GM19395 (cell line): ENCODE data around the gene TRABD2B.
A peak's percentile ranks its signal among the peaks of the same experiment; 100 is the strongest.

ENCODE experiments used
- ATAC-seq: cut with Tn5 transposase; IDR thresholded peaks from one replicate; pipeline ENCODE4 v1.9.1; 2021; ENCODE audit warnings: mild to moderate bottlenecking, moderate library complexity; ENCODE audit not compliant: unreplicated experiment

TRABD2B gene

DNA sequence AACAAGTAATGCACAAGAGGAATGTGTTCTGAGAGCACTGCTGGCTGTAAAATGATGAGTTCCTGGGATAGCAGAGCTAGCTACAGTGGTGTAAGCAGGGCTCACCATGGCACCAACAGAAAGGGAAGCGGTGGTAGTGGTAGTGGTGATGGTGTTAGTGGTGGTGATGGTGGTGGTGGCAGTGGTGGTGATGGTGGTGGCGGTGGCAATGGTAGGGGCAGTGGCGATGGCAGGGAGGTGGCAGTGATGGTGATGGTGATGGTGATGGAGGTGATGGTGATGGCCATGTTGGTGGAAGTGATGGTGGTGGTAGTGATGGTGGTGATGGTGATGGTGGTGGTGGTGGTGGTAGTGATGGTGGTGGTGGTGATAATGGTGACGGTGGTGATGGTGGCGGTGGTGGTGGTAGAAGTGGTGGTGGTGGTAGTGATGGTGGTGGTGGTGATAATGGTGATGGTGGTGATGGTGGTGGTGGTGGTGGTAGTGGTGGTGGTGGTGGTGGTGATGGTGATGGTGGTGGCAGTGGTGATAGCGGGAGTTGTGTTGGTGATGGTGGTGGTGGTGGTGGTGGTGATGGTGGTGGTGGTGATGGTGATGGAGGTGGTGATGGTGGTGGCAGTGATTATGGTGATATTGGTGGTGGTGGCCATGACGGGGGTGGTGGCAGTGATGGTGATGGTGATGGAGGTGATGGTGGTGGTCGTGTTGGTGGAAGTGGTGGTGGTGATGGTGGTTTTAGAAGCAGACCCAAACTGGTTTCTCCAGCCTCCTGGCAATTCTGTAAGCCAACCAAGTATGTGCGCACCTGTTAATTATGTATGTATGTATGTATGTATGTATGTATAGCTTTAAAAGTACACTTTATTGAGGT, 254.1 kb downstream of the TRABD2B start:
- ATAC-seq = no peak

DNA sequence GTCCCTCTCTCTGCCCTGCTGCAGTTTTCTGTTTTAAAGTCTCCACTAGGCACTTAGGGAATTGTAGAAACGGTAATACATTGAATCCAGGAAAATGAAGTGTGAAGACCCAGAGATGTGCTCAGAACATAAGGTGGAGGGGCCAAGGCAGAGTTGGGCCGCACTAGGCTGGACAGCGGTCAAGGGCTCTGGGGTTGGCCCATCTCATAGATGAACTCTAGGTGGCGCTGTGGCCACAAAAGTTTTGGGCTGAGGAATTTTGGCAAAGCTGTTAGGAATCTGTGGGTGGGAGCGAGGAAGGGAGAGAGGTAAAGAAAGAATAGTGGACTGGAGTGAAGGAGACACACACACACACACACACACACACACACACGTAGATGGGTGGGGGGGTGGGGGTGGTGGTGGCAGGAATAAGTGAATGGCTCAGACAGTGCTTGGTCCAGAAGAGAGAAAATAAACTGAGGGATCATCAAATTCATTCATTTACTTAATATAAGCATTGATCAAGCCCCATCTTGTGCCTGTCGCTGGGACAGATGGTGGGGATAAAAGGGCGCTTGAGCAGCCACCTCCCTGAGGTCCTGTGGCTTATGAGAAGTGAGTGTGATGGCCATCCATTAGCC, 258.5 kb downstream of the TRABD2B start:
- ATAC-seq = no peak

DNA sequence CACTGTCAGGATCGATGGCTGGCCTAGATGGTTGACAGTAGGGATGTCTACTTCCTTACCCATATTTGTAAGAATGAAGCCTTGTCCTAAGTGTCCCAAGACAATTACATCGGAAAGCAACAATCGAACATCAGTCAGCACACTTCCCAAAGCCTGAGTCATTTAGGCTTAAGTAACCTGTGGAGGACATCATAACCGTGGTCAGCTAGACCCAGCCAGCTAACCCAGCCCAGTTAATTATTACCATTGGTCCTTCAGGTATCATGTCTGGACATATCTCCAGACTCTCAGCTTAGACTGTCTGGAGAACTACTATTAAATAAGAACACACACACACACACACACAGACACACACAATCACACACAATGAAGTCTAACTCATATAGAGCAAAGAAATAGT, 264.7 kb downstream of the TRABD2B start:
- ATAC-seq = no peak

DNA sequence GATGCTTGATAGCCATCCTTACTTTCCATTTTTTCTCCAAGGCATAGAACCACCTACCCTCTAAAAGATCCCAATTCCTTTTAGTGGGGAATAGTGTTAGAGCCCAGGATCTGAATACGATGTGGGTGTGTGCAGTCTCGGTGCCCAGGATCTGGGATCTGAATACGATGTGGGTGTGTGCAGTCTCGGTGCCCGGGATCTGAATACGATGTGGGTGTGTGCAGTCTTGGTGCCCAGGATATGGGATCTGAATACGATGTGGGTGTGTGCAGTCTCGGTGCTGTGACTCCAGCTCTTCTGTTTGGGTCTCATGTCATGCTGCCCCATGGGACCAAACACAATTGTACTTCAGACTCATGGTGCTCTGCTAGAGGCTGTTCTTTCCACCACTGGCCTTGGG, 265.5 kb downstream of the TRABD2B start:
- no peak for ATAC-seq

DNA sequence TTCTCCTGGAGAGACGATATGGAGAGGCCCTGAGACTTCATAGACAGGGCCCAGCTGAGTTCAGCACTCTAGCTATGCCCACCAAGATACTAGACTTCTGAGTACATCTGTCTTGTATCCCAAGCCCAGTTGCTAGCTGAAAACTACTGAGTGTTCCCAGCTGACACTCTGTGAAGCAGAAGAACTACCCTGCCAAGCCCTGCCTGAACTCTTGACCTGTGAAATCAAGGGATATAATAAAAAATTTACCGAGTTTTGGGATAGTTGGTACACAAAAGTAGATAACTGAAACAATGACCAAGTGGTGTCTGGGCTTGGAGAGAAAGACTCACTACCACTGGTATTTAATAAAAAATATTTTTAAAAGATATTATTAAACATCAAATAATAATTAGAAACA, 267.5 kb downstream of the TRABD2B start:
- ATAC-seq = no peak

DNA sequence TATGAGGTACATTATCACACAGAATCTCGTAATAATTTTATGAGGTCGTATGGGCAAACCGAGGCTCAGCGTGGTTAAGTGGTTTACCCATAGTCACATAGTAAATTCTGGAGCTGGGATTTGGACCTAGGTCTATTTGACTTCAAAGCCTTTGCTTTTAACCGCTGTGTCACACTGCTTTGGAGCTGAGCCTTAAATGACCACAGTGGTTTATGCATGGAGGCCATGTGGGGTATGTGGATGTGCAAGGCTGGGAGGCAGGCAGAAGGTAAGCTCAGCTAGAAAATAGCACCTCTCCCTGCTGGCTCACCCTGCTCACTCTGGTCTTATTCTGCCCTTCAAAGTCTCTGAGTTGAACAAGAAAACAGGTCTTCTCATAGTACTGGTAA, 269.5 kb downstream of the TRABD2B start:
- no peak for ATAC-seq

DNA sequence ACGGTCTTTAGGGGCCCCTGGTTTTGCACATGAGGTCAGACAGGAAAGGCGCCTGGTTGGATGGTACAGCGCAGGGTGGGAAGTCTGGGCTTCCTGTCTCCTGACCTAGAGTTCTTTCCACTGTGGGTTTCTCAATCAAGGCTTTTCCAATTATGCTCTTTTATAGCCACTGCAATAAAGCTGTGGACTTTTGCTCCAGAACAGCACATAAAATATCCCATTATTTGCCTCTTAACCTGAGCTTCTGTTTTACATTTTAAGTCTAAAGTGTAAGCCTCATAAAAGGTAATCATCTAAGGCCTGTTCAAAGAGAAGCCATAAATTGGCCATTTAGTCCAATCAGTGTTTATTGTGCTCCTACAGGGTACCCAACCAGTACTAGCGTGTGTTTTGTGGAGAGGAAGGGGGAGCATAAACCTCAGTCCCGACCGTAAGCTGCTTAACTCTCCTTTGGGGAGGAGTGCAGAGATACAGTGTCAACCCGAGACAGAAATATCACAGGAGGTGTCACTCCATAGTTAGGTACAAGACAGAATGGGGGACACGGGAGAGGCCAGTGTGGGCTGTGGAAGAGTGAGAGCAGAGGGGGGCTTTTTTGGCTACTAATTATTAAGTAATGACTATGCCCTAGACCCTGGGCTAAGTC, 270.0 kb downstream of the TRABD2B start:
- ATAC-seq = no peak

DNA sequence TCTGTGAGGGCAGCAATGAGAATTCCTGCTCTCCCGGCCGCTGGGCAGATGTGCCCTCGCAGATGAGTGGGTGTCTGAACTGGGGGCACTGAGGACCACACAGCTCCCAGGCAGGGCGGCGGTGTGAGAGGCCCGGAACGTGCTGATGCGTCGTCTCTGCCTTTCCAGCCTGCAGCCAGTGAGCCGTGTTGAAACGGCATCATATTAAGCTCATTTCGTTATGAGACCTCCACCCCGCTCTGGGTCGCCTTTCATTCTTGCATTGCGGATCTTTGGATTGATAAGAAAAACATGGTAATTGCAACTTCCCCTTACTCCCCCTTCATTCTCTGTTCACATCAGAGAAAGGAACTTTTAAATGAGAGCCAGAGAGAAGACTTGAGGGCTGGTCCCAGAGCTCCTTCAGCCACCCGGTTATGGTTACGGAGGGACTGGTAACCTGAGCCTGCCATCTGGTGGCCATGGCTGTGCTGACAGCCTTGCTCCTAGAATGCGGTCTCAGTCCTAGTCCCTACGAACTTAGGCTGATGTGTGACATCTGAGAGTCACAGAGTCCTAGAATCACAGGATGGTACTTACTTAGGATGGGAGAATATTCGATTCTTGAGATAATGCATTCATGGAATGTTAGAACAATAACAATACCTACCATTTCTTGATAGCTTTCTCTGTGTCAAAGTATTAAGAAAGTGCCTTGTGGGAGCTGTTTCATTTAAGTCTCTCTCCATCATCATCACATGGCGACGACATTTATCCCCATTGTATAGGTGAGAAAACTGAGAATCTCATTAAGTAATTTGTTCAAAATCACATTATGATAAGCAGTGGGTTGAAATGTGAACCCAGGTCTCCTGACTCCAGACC, 271.0 kb downstream of the TRABD2B start:
- peak; percentile 91 for ATAC-seq

DNA sequence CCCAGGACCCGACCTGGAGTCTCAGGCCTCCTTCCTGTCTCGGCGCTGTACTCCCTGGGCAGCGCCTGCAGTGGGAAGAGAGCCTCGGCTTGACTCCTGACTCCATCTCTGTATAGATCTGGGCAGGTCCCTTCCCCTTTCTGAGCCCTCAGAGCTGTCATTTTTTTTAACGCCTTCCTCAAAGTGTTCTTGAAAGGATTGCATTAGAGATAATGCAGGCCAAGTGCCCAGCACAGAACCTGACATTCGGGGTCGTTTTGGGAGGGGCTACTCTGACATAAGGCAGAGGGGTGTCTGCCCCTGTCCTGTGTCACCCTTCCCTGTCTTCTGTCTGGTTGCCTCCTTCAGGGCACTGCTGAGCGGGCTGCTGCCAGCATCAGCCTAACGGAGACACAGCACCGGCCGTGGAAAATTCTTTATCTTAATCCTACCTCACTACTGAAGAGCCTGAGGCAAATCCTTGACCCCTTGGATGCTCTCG, 271.6 kb downstream of the TRABD2B start:
- ATAC-seq = no peak

DNA sequence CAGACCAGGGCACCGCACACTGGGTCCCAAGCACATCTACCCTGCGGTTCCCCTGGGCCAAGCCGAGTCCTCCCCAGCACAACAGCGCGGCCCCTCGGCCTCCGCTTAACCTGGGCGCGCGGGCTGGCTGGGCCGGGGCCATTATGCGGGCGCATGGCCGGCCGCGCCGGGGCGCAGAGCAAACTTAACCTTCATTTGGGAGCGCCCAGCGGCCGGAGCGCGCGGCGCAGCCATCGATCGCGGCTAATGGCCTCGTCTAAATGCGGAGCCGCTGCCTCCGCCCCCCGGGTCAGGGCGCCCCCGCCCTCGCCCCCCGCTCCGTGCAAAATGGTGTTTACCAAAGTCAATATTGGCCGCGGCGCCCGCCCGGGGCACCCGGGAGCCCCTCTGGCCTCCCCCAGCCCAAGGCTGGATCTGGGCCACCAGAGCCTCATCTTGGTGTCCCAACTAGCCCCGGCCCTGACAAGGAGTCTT, 272.1 kb downstream of the TRABD2B start:
- ATAC-seq = no peak

DNA sequence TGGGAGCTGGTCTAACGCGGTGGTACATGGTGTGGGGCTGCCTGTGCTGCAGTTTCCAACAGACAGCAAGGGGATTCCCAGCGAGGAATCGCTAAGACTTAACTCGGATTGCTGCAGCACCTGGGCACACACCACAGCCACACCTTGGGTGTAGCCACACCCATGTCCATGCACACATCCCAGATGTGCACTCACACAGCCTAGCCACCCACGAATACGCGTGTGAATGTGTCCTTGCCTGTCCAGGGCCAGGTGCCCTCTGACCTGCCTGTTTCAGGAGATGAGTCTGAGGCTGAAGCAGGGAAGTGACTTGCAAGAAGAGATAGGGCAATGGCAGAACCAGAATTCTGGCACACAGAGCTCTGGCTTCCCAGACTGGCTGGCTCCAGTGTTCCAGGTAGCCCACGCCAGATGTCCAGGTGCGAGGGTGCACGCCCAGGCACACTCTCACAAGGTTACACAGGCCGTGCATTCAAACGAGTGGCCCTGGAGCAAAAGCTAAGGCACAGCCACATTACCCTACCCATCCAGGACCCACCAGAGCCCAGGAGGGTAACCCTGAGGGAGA, 272.7 kb downstream of the TRABD2B start:
- ATAC-seq = no peak

DNA sequence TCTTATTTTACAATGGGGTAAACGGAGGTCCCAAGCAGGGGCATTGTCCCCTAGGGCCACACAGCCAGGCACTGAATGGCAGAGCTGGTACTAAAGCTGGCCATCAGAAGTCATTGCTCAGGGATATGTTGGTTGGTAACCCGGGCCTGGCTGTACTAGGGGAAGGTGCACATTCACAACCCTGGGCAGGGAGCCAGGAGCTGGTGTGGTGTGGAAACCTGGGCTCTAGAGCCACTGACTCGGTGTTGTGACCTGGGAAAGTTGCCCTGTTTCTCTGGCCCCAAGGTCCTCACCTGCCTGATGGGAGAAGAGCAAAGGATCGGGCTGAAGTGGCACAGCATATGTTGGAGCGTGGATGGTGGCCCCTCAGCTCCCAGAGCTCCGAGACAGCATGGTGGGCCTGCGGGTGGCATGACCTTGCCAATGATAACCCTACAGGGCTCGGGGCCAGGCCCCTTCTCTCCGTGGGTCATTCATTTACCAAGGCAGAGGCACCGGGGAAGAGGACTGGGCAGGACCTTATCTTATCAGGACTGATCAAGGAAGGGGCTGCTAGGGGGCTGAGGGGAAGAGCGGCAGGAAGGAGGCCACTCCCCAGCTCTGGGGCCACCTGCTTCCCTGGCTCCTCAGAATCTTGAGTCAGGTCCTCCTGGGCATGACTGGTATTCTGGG, 274.1 kb downstream of the TRABD2B start:
- ATAC-seq = no peak

DNA sequence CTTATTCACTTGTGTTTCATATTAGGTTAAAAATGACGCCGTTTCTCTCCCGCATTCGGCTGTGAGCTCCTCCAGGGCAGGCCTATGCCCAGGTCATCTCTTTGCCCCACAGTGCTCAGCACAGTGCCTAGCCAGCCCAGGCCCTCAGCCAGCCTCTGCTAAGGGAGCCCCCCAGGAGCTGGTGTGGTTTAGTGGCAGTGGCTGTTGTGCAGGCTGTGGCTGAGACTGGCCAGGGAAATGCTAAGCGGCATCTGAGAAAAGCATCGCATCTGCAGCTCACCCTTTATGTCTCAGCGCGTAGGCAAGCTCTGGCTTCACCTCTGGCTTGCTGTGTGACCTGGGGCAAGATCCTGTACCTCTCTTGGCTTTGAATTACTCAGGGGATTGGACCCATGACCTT, 275.1 kb downstream of the TRABD2B start:
- ATAC-seq = no peak

DNA sequence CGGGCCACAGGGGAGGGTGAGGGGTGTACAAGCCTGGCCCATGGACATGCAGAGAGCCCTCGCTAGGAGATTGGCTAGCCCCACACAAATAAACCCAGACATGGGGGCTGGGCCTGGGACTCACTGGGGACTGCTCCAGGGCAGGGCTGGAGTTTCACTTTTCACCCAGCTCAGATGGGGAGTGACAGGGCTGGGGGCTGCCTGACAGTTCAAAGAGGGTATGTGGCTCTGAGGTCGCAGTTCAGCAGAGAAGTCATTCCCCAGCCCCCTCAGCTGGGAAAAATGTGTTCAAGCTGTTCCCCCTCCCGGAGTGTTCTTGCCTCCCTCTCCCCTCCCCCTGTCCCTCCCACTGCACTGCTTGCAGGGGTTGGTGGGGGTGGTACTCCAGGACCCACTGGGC, 277.1 kb downstream of the TRABD2B start:
- ATAC-seq = no peak

DNA sequence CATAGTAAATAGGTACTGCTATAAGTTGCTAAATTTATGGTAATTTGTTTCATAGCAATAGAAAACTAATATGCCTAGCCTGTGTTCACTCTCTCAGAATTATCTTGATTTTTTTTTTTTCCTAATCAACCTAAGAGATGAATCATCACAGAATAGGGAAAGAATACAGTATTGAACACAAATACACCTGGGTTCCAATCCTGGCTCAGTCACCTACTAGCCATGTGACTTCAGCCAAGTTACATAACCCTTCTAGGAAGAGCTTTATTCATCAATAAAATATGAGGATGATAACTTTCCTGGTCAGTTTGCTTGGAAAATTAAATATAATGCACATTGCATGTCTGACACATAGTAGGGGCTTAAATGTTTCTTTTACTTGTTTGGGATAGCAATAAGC, 279.8 kb downstream of the TRABD2B start:
- no peak for ATAC-seq

DNA sequence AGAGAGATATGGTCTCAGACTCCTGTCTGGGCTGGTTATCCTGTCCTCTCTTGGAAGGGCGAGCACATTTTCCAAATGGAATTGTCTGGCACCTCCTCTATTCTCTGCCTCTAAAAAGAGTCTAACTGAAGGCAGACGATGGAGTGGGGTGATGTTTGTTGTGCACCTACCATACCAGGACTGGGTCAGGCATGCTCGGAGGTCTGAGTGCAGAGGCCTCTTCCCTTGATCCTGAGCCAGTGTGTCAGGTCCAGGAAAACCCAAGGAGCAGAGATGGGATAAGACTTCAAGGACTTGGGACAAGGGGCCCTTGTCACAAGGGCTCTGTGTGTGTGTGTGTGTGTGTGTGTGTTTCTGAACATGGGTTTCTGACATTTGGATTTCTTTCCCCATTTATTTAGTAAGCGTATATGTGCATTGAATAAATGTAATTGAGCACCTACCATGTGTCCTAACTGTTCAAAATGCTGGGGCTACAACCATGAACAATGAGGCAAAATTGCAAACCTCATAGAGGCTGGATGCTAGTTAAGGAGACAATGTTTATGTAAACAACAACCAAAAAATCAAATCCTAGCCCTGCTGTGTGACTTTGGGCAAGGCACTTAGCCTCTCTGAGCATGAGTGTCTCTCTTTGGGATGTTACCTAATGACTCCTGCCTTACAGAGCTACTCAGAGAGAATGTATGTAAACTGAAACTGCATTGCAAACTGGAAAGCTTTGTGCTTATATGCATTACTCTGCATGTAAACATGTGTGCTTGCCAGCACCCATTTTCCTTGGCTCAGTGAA, 283.0 kb downstream of the TRABD2B start:
- ATAC-seq = no peak

DNA sequence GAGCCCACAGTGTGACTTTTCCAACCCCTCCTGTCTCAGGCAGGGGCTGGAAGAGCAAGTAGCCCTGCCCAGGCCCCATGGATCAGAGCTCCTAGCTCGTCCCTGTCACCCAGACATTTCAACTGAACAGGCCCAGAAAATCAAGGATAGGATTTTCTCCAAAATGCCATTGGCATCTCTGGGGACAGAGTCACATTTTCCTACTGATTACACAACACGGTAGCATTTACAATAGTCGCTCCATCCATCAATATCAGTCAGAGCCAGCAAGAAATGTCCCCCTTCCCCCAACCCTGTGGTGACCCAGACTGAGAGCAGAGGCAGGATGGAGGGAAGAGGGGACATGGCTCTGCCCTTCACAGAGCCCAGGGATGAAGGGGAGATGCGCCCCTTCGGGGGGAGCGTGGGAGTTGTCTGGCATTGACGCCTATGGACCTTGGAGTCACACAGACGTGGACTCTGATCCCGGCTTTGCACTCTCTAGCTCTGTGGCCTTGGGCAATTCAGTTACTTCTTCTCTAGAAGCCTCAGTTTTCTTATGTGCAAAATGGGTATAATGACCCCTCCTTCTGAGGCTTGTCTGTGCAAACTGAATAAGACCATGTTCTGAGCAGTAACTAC, 283.7 kb downstream of the TRABD2B start:
- ATAC-seq = no peak

DNA sequence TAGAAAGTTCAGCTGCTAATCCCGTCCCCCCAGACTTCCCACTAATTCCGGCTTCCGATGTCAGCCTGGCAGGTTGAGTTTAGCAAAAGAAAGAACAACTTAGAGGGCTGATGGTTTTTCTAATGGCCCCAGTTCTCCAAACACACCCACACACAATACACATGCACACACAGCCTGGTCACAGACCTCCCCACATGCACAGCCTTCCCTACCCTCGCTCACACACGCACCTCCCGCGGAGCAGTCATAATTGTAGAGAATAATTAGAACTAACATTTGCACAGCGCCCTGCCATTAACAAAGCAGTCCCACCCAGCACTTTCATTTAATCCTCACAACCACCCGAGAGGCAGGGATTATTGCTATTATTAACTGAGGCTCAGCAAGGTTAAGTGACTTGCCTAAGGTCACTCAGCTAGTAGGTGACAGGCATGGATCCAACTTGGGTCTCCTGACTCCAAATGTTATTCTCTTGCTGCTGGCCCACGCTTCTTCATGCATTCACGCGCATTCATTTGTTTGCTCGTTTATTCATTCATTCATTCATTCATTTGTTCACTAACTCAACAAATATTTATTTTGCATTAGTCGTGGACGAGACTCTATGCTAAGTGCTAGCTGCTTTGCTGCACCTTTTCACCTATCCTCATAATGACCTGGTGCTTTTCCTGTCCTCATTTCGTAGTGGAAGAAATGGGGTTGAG, 284.4 kb downstream of the TRABD2B start:
- no peak for ATAC-seq
